B cell (primary cell): Measurements from ENCODE around the gene HIVEP1. TPM values are rescaled to one million over a fixed set of nuclear protein-coding genes. Genes with fewer than 3 reads are reported as not detected.

Experiments
- ATAC-seq: fragments of 200-7000 bp; cut with Tn5 transposase; one replicate; pipeline ENCODE4 v1.10.0; 2021; ENCODE audit warnings: low read depth, mild to moderate bottlenecking, moderate number of reproducible peaks, moderate library complexity
- CTCF ChIA-PET: fragments of 350-600 bp; sonication (Branson Sonifier 250); formaldehyde crosslinking; loops from one replicate; lab custom pipeline; 2021; ENCODE audit warnings: antibody characterized with exemption, inconsistent platforms; lab: Charles Lee
- POLR2A ChIA-PET: fragments of 350-600 bp; sonication (Branson Sonifier 250); formaldehyde crosslinking; loops from one replicate; lab custom pipeline; 2021; ENCODE audit warnings: antibody characterized with exemption; lab: Charles Lee
- DNase-seq: peaks from one replicate; pipeline ENCODE4 v3.0.0; 2013
- H2AFZ ChIP-seq: 2 replicates; pipeline ENCODE4 v1.6.1; 2012; ENCODE audit warnings: mild to moderate bottlenecking, low read depth, low read length; ENCODE audit not compliant: insufficient read depth, poor library complexity, severe bottlenecking
- H3K27ac ChIP-seq, 2 donors: 1 replicate in 1 of 2; 2 replicates in 1 of 2; pipeline ENCODE4 v1.5.1; 2012 to 2013; ENCODE audit warnings: low read length in 2 of 2, mild to moderate bottlenecking in 2 of 2, moderate library complexity in 1 of 2
- H3K27me3 ChIP-seq, 4 experiments: fragments of 200-600 bp in 1 of 4; sonication (generic) in 1 of 4; replicated peaks in 1 of 4; 1 replicate in 2 of 4; 2 replicates in 2 of 4; pipeline versions ENCODE4 v1.6.1 to v1.7.0; 2013 to 2016; ENCODE audit warnings: low read length in 3 of 4, mild to moderate bottlenecking in 2 of 4, mixed read lengths in 1 of 4, moderate library complexity in 1 of 4; ENCODE audit not compliant: insufficient read depth in 4 of 4, control insufficient read depth in 3 of 4; ENCODE audit errors: control extremely low read depth in 1 of 4
- H3K36me3 ChIP-seq, 2 experiments: replicated peaks in 1 of 2; 1 replicate in 1 of 2; 2 replicates in 1 of 2; pipeline versions ENCODE4 v1.6.1 to v1.7.1; 2013; ENCODE audit warnings: low read length in 1 of 2; ENCODE audit not compliant: insufficient read depth in 2 of 2, control insufficient read depth in 1 of 2; ENCODE audit errors: control extremely low read depth in 1 of 2, extremely low read depth in 1 of 2
- H3K4me1 ChIP-seq, 2 donors: fragments of 200-600 bp in 1 of 2; sonication (generic) in 1 of 2; 1 replicate in 1 of 2; 2 replicates in 1 of 2; pipeline versions ENCODE4 v1.5.1 to v1.6.1; 2013 to 2017; ENCODE audit warnings: low read length in 2 of 2; ENCODE audit not compliant: control insufficient read depth in 2 of 2, insufficient read depth in 2 of 2
- H3K4me2 ChIP-seq: replicated peaks from 2 replicates; pipeline ENCODE3; 2012; ENCODE audit warnings: mild to moderate bottlenecking, low read depth, low read length; ENCODE audit not compliant: poor library complexity, severe bottlenecking
- H3K4me3 ChIP-seq, 5 experiments: fragments of 200-600 bp in 1 of 5; sonication (generic) in 1 of 5; 1 replicate in 3 of 5; 2 replicates in 2 of 5; pipeline versions ENCODE4 v1.5.1 to v1.7.0; 2011 to 2016; ENCODE audit warnings: low read length in 4 of 5, mild to moderate bottlenecking in 4 of 5, low read depth in 2 of 5, control low read depth in 1 of 5, moderate library complexity in 1 of 5; ENCODE audit not compliant: insufficient read depth in 1 of 5; ENCODE audit errors: control extremely low read depth in 1 of 5, extremely low read depth in 1 of 5
- H3K79me2 ChIP-seq: fragments of 200-600 bp; sonication (generic); one replicate; pipeline ENCODE4 v1.6.0; 2016; ENCODE audit warnings: low read length; ENCODE audit not compliant: control insufficient read depth, insufficient read depth
- H3K9ac ChIP-seq: fragments of 200-600 bp; sonication (generic); 2 replicates; pipeline ENCODE4 v1.6.1; 2017; ENCODE audit warnings: mild to moderate bottlenecking, low read length, moderate library complexity
- H3K9me3 ChIP-seq, 3 donors: one replicate each; pipeline versions ENCODE4 v1.6.1 to v1.7.1; 2013; ENCODE audit warnings: low read length in 2 of 3; ENCODE audit not compliant: control insufficient read depth in 2 of 3, insufficient read depth in 1 of 3; ENCODE audit errors: control extremely low read depth in 1 of 3
- H4K20me1 ChIP-seq: 2 replicates; pipeline ENCODE4 v1.6.0; 2012; ENCODE audit warnings: mild to moderate bottlenecking, low read length; ENCODE audit not compliant: insufficient read depth, control insufficient read depth, poor library complexity, severe bottlenecking
- H3K27ac Mint-ChIP-seq: one replicate; pipeline ENCODE4 v1.8.0; 2021; ENCODE audit warnings: mixed read lengths
- H3K27me3 Mint-ChIP-seq: one replicate; pipeline ENCODE4 v1.8.0; 2021; ENCODE audit warnings: mixed read lengths
- H3K4me1 Mint-ChIP-seq: one replicate; pipeline ENCODE4 v1.8.0; 2021; ENCODE audit warnings: mixed read lengths
- H3K4me3 Mint-ChIP-seq: one replicate; pipeline ENCODE4 v1.8.0; 2021; ENCODE audit warnings: mixed read lengths
- H3K9me3 Mint-ChIP-seq: one replicate; pipeline ENCODE4 v1.8.0; 2022; ENCODE audit warnings: mixed read lengths; ENCODE audit not compliant: insufficient read depth
- CTCF ChIP-seq: fragments of 200-600 bp; IDR thresholded peaks from one replicate; pipeline ENCODE4 v1.8.0; 2022; ENCODE audit warnings: antibody characterized with exemption, mild to moderate bottlenecking
- EZH2 ChIP-seq: IDR thresholded peaks from 2 replicates; pipeline ENCODE4 v1.6.1; 2012; ENCODE audit warnings: borderline replicate concordance, low read depth, mild to moderate bottlenecking, moderate library complexity, low read length; ENCODE audit not compliant: insufficient read depth, poor library complexity, severe bottlenecking
- WGBS: methylation state at CpG from one replicate; pipeline ENCODE4 v1.1.5; 2013; ENCODE audit warnings: missing lambda C conversion rate; ENCODE audit not compliant: insufficient coverage; 5-methylcytosine and 5-hydroxymethylcytosine counted together
- intact Hi-C: fragments of 100-400 bp; cut with micrococcal nuclease; formaldehyde crosslinking; loops from one replicate; pipeline ENCODE4 v1.10.0; 2022
- polyA plus RNA-seq: library from polyadenylated mRNA; depleted of rRNA; stranded (reverse); fragments of >200 nt; gene quantifications from 2 replicates; pipeline ENCODE4 v1.2.3, GENCODE V29; 2012
- total RNA-seq, 2 donors: library from RNA; stranded (reverse); fragments of 120-200 nt in 1 of 2; gene quantifications; 1 replicate in 1 of 2; 2 replicates in 1 of 2; pipeline versions ENCODE4 v1.2.3 to v1.2.4, GENCODE V29; 2013 to 2022

HIVEP1 gene
- total and polyA plus RNA-seq, 2 donors (not counting 1 experiment from before 2014, with no cell fraction given) = 11.3 to 96.5 TPM

- intact Hi-C loops = no loop called here
- Histone ChIP-seq H4K20me1 (no peaks in the 10 kb centered on the region), H2AFZ (no peak overlapping the region), H3K9ac (no peak overlapping the region), H3K9me3 (no peaks in the 10 kb centered on the region), H3K36me3 (no peaks in the 10 kb centered on the region), H3K4me3 (no peak overlapping the region), H3K79me2 (no peaks in the 10 kb centered on the region), H3K4me2 (no peak overlapping the region), H3K27ac (no peak overlapping the region), H3K4me1 (no peaks in the 10 kb centered on the region), H3K27me3 (no peaks in the 10 kb centered on the region)
- CTCF ChIA-PET = no interaction called here
- peaks cover 16% of the 10 kb centered on the region for H3K4me1 Mint-ChIP-seq
- POLR2A ChIA-PET = no interaction called here
- peaks cover 6% of the 10 kb centered on the region for H3K27me3 Mint-ChIP-seq
- H3K4me3 Mint-ChIP-seq = no peak overlapping the region
- H3K27ac Mint-ChIP-seq = no peak overlapping the region
- no peaks in the 10 kb centered on the region for H3K9me3 Mint-ChIP-seq
- 93% methylated on average over 4 of the region's 6 CpGs for WGBS
- ATAC-seq = no peak
- DNase-seq = no peak
- TF ChIP-seq EZH2 = no peak
- TF ChIP-seq CTCF = no peak
These were observed 190.9 kb downstream of the HIVEP1 start for GRCh38 chr6:12203001-12203400.

- H2AFZ ChIP-seq = no peak overlapping the region
- Mint-ChIP-seq H3K4me3 (no peak overlapping the region), H3K27ac (no peak overlapping the region), H3K9me3 (no peaks in the 10 kb centered on the region), H3K27me3 (no peaks in the 10 kb centered on the region), H3K4me1 (peaks cover 12% of the 10 kb centered on the region)
- H3K4me3 ChIP-seq = no peak overlapping the region
- intact Hi-C loops = no loop called here
- no peaks in the 10 kb centered on the region for H3K27me3 ChIP-seq
- H3K27ac ChIP-seq = no peak overlapping the region
- no peak for TF ChIP-seq EZH2
- no peak for TF ChIP-seq CTCF
- no peak for ATAC-seq
- no peak overlapping the region for H3K9ac ChIP-seq
- H3K79me2 ChIP-seq = no peaks in the 10 kb centered on the region
- no peak for DNase-seq
- CTCF ChIA-PET = no interaction called here
- no peaks in the 10 kb centered on the region for H4K20me1 ChIP-seq
- no peaks in the 10 kb centered on the region for H3K4me1 ChIP-seq
- no peak overlapping the region for H3K4me2 ChIP-seq
- no peaks in the 10 kb centered on the region for H3K36me3 ChIP-seq
- 73% methylated on average over 4 of the region's 8 CpGs for WGBS
- POLR2A ChIA-PET = no interaction called here
- H3K9me3 ChIP-seq = peaks cover 0 to 2% (median 0%) of the 10 kb centered on the region in 3 donors
These were observed 196.1 kb downstream of the HIVEP1 start for GRCh38 chr6:12208190-12208589.
